ENCODE data around the gene LTBP2. TPM values are rescaled to one million over a fixed set of nuclear protein-coding genes. Genes with fewer than 3 reads are reported as not detected.

The LTBP2 gene
- total and polyA plus RNA-seq, 2 of the 13 experiments (the other 11 are each of a cell fraction or from before 2014, with no cell fraction given), result 0.20 to 0.41 TPM

- no peak for FAIRE-seq
- no peak for TF ChIP-seq MATR3 (CRISPR knock-in tag; IDR thresholded peaks at IDR 0.05)
- no peak for TF ChIP-seq ZNF775 (CRISPR knock-in tag; IDR thresholded peaks at IDR 0.05; ENCODE audit: borderline replicate concordance)
- no peak for TF ChIP-seq ZBTB21 (CRISPR knock-in tag; IDR thresholded peaks at IDR 0.05)
- TF ChIP-seq ZSCAN5A (CRISPR knock-in tag; IDR thresholded peaks at IDR 0.05; ENCODE audit: borderline replicate concordance), result no peak
- TF ChIP-seq MIER2 (CRISPR knock-in tag; IDR thresholded peaks at IDR 0.05), result no peak
- TF ChIP-seq TBP (CRISPR knock-in tag; IDR thresholded peaks at IDR 0.05), result no peak
- no peak for TF ChIP-seq ASH2L (IDR thresholded peaks at IDR 0.05; ENCODE audit: insufficient read length, low read depth, low read length)
- TF ChIP-seq ZNF660 (CRISPR knock-in tag; IDR thresholded peaks at IDR 0.05; ENCODE audit: borderline replicate concordance, low read depth), result no peak
- no peak for TF ChIP-seq ZBTB10 (CRISPR knock-in tag; IDR thresholded peaks at IDR 0.05; ENCODE audit: borderline replicate concordance)
- no peak for TF ChIP-seq MED8 (CRISPR knock-in tag; IDR thresholded peaks at IDR 0.05; ENCODE audit: insufficient replicate concordance)
- TF ChIP-seq ZNF275 (CRISPR knock-in tag; IDR thresholded peaks at IDR 0.05; ENCODE audit: borderline replicate concordance), result no peak
- TF ChIP-seq PLSCR1 (CRISPR knock-in tag; IDR thresholded peaks at IDR 0.05; ENCODE audit: borderline replicate concordance), result no peak
- no peak for TF ChIP-seq ZNF296 (CRISPR knock-in tag; conservative IDR thresholded peaks at IDR 0.05)
- no peak for TF ChIP-seq FOXK2 (IDR thresholded peaks at IDR 0.05)
- TF ChIP-seq HOXA7 (CRISPR knock-in tag; IDR thresholded peaks at IDR 0.05), result no peak
- TF ChIP-seq ZNF20 (CRISPR knock-in tag; IDR thresholded peaks at IDR 0.05), result no peak
- TF ChIP-seq ZNF790 (CRISPR knock-in tag; IDR thresholded peaks at IDR 0.05; ENCODE audit: borderline replicate concordance), result no peak
- no peak for TF ChIP-seq CREB1 (IDR thresholded peaks at IDR 0.05)
- TF ChIP-seq CREB1 (CRISPR knock-in tag; IDR thresholded peaks at IDR 0.05), result no peak
- no peak for TF ChIP-seq ELF4 (CRISPR knock-in tag; IDR thresholded peaks at IDR 0.05; ENCODE audit: borderline replicate concordance)
- no peak for DNase-seq (ENCODE audit: low spot score)
- Histone ChIP-seq H3K4me3 (replicated peaks in 1 of 3; ENCODE audit: insufficient read depth in 1 of 3, low read depth in 2 of 3, low read length in 3 of 3) (no peak overlapping the region), H3K4me1 (ENCODE audit: insufficient read depth, low read length) (peaks cover 29% of the 10 kb centered on the region), H3K4me2 (ENCODE audit: low read depth, low read length) (no peak overlapping the region), H2AFZ (ENCODE audit: low read length) (no peak overlapping the region), H3K27me3 (ENCODE audit: control insufficient read depth in 1 of 2, insufficient read depth in 2 of 2, low read length in 2 of 2) (peaks cover 1 to 7% of the 10 kb centered on the region in 2 experiments; a peak in 2 of 5 replicates), H4K20me1 (ENCODE audit: insufficient read depth, low read length) (no peaks in the 10 kb centered on the region), H3K79me2 (ENCODE audit: insufficient read depth, low read length) (no peaks in the 10 kb centered on the region), H3K9ac (ENCODE audit: insufficient read depth, low read depth, low read length) (no peak overlapping the region), H3K9me3 (ENCODE audit: low read length) (no peaks in the 10 kb centered on the region), H3K36me3 (replicated peaks in 1 of 2; ENCODE audit: control insufficient read depth in 1 of 2, insufficient read depth in 2 of 2, low read length in 2 of 2) (no peaks in the 10 kb centered on the region), H3K27ac (ENCODE audit: extremely low read length, insufficient read depth, low read length) (no peak overlapping the region)
- 37% methylated on average over 5 of the region's 5 CpGs for WGBS (ENCODE audit: low lambda C conversion rate)
- ATAC-seq, result no peak
- ChIA-PET POLR2A (no interaction called here), CTCF (ENCODE audit: low intra/inter-chr PET ratio, low total read pairs) (no interaction called here)
- intact Hi-C loops (cut with micrococcal nuclease; ENCODE audit: unreplicated experiment), result no loop called here
- in situ Hi-C loops (cut with HindIII; ENCODE audit: extremely low pct_ligation_motif_present, low pct_unique_long_range_greater_than_20kb), result no loop called here
- BruUV-seq (replicated peaks), result no TSS peak
These were observed 27.1 kb downstream of the LTBP2 start for GRCh38 chr14:74584951-74585350.

Data from HepG2 (cell line).